Right atrium auricular region (tissue), 2 donors: ENCODE measurements around the gene NRSN2. TPM values are rescaled to one million over a fixed set of nuclear protein-coding genes. Genes with fewer than 3 reads are reported as not detected.
"Not testable (repeated sequence)": the region's sequence is repeated elsewhere in the genome, so short reads cannot be mapped to it uniquely, and the experiment has no call there.

Source experiments
- DNase-seq: peaks from one replicate; pipeline ENCODE4 v3.0.0-alpha.2; 2019; ENCODE audit warnings: low spot score
- H3K27ac ChIP-seq, 2 donors: fragments of 200-600 bp; sonication (generic); 1 replicate in 1 of 2; 2 replicates in 1 of 2; pipeline ENCODE4 v1.5.1; 2016 to 2019
- H3K27me3 ChIP-seq, 2 donors: fragments of 200-600 bp; sonication (generic); one replicate each; pipeline versions ENCODE4 v1.5.1 to v1.6.0; 2017 to 2019
- H3K36me3 ChIP-seq: fragments of 200-600 bp; sonication (generic); one replicate; pipeline ENCODE4 v1.5.1; 2016
- H3K4me1 ChIP-seq, 2 donors: fragments of 200-600 bp; sonication (generic); one replicate each; pipeline versions ENCODE4 v1.5.1 to v1.6.0; 2017 to 2019
- H3K4me3 ChIP-seq, 2 donors: fragments of 200-600 bp; sonication (generic); 1 replicate in 1 of 2; 2 replicates in 1 of 2; pipeline ENCODE4 v1.5.1; 2017 to 2019; ENCODE audit warnings: mild to moderate bottlenecking in 1 of 2, moderate library complexity in 1 of 2
- H3K9me3 ChIP-seq, 2 donors: fragments of 200-600 bp; sonication (generic); one replicate each; pipeline ENCODE4 v1.5.1; 2019
- total RNA-seq, 2 donors: library from RNA; depleted of rRNA; stranded (reverse); fragments of >200 nt; gene quantifications; one replicate each; pipeline ENCODE4 v1.1.0, GENCODE V29; 2016
- TF ChIP-seq, protein P1 (sequence below), 2 donors: fragments of 200-600 bp; sonication (generic); IDR thresholded peaks; one replicate each; pipeline ENCODE4 v1.5.1; 2019; ENCODE audit warnings: antibody characterized with exemption in 2 of 2

NRSN2 gene
- total RNA-seq, 2 donors from 2014 or later: 30.6 to 30.7 TPM

DNA sequence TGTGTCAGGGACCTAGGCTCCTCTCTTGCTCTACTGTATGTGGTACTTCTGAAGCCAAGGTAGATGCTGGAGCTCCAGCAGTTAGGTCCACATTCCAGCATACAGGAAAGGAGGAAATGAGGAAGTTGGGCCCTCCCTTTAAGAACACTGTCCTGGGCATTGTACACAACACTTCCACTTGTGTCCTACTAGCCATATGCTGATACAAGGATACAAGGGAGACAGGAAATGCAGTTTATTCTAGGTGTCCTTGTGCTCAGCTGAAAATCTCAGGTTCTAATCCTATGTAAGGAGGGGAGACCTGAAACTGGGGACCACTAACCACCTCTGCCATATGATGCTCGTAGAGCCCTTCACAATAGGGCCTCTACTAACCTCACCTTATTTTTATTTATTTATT is 37.8 kb downstream of the NRSN2 start:
- TF ChIP-seq, protein P1, sequence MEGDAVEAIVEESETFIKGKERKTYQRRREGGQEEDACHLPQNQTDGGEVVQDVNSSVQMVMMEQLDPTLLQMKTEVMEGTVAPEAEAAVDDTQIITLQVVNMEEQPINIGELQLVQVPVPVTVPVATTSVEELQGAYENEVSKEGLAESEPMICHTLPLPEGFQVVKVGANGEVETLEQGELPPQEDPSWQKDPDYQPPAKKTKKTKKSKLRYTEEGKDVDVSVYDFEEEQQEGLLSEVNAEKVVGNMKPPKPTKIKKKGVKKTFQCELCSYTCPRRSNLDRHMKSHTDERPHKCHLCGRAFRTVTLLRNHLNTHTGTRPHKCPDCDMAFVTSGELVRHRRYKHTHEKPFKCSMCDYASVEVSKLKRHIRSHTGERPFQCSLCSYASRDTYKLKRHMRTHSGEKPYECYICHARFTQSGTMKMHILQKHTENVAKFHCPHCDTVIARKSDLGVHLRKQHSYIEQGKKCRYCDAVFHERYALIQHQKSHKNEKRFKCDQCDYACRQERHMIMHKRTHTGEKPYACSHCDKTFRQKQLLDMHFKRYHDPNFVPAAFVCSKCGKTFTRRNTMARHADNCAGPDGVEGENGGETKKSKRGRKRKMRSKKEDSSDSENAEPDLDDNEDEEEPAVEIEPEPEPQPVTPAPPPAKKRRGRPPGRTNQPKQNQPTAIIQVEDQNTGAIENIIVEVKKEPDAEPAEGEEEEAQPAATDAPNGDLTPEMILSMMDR (IDR thresholded peaks at IDR 0.05): no peak
- Histone ChIP-seq H3K27ac (no peak overlapping the region), H3K9me3 (no peaks in the 10 kb centered on the region), H3K36me3 (peaks cover 7% of the 10 kb centered on the region), H3K4me3 (no peak overlapping the region), H3K4me1 (peaks cover 0 to 18% of the 10 kb centered on the region in 2 donors), H3K27me3 (no peaks in the 10 kb centered on the region)
- no peak for DNase-seq

DNA sequence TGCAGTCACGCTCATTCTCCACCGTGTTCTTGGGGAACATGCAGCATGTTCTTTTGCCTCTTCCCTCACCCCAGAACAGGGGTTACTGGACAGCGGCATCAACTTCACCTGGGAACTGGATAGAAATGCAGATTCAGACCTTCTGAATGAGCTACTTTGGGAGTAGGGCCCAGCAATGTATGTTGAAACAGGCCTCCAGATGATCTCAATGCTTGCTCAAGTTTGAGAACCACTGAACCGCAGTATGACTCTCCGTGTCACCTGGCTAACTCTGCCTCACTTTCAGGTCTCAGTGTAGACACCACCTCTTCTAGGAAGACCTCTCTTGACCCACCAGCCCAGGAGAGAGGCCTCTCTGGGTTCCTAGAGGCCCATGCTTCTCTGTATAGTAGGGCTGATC is 38.5 kb downstream of the NRSN2 start:
- H3K27ac ChIP-seq: no peak overlapping the region
- H3K4me1 ChIP-seq: peaks cover 0 to 18% of the 10 kb centered on the region in 2 donors
- no peaks in the 10 kb centered on the region for H3K27me3 ChIP-seq
- TF ChIP-seq, protein P1 (IDR thresholded peaks at IDR 0.05): no peak
- no peak for DNase-seq
- H3K36me3 ChIP-seq: peaks cover 7% of the 10 kb centered on the region
- H3K9me3 ChIP-seq: no peaks in the 10 kb centered on the region
- H3K4me3 ChIP-seq: no peak overlapping the region

DNA sequence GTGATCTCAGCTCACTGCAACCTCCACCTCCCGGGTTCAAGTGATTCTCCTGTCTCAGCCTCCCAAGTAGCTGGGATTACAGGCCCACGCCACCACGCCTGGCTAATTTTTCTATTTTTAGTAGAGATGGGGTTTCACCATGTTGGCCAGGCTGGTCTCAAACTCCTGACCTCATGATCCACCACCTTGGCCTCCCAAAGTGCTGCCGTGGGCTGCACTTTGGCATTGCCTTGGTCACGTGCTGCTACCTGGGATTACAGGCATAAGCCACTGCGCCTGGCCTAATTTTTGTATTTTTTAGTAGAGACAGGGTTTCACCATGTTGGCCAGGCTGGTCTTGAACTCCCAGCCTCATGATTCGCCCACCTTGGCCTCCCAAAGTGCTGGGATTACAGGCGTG is 39.7 kb downstream of the NRSN2 start:
- H3K4me3 ChIP-seq, DNase-seq, H3K27ac ChIP-seq, H3K36me3 ChIP-seq, H3K9me3 ChIP-seq, H3K27me3 ChIP-seq, H3K4me1 ChIP-seq: not testable (repeated sequence)

DNA sequence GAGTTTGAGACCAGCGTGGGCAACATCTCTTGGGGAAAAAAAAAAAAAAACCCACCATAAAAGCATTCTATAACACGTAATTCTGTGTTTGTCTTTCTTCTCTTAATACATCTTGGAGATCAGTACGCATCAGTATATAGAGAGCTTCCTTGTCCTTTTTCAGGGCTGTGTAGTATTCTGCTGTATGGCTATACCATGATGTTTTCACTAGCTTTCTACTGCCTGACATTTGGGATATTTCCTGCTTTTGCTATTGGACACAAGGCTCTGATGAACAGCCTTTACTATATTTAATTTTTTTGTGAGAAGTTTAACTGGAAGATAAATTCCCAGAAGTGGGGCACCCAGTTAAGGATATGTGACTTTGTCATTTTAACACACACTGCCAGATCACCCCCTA is 40.6 kb downstream of the NRSN2 start:
- no peaks in the 10 kb centered on the region for H3K4me1 ChIP-seq
- no peaks in the 10 kb centered on the region for H3K27me3 ChIP-seq
- no peak overlapping the region for H3K27ac ChIP-seq
- DNase-seq: no peak
- H3K4me3 ChIP-seq: no peak overlapping the region
- peaks cover 7% of the 10 kb centered on the region for H3K36me3 ChIP-seq
- no peaks in the 10 kb centered on the region for H3K9me3 ChIP-seq
- TF ChIP-seq, protein P1 (IDR thresholded peaks at IDR 0.05): no peak

DNA sequence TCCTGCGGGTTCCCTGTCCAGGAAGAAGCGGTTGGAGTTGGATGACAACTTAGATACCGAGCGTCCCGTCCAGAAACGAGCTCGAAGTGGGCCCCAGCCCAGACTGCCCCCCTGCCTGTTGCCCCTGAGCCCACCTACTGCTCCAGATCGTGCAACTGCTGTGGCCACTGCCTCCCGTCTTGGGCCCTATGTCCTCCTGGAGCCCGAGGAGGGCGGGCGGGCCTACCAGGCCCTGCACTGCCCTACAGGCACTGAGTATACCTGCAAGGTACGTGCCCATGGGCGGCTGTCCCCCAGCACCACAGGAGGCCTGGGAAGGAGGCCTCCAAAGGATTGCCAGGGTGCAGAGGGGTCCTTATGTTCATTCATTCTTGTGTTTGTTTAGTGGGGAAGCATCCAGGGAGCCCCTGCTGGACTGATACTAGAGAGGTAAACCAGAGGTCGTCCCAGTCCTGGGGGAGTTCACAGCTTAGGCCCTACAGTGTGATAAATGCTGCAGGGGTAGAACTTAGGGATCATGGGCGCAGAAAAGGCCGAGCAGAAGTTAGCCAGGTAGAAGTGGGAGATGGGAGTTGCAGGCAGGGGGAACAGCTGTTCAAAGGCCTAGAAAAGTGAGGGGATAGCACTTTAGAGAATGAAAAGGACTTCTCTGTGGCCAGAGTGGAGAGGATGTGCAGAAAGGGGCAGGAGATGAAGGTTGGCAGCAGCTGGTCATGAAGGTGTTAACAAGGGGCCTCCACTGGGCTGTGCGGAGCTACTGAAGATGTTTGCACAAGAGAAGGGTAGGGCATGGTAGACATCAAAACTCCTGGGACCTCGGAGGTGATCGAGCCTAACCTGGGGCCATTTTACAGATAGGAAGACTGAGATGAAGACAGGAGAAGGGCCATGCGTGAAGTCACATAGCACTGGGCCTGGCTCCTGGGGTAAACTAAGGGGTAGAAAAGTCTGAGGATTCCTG is 41.4 kb downstream of the NRSN2 start:
- peaks cover 7% of the 10 kb centered on the region for H3K36me3 ChIP-seq
- no peak for DNase-seq
- TF ChIP-seq, protein P1 (IDR thresholded peaks at IDR 0.05): no peak

DNA sequence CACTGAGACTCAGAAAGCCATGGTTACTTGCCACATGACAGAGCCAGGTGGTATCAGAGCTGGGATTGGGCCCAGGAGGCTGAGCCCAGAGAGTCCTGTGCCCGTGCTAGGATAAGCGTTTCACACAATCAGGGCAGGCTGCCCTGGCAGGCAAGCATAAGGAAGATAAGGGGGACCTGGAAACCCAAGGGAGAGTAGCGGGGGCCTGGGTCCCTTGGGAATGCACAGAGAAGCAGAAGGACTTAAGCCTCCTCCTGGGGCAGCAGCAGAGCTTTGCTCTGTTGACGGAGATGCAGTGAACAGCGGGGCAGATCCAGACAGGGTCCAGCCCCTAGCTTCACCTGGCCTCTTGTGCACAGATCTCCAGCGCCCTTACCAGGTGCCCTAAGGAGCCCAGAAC is 42.3 kb downstream of the NRSN2 start:
- Histone ChIP-seq H3K36me3 (peaks cover 7% of the 10 kb centered on the region), H3K9me3 (no peaks in the 10 kb centered on the region)
- TF ChIP-seq, protein P1 (IDR thresholded peaks at IDR 0.05): no peak

More for the DNA sequence above, 41.4 kb downstream of the NRSN2 start:
- H3K9me3 ChIP-seq: no peaks in the 10 kb centered on the region
- H3K4me1 ChIP-seq: no peaks in the 10 kb centered on the region
- H3K27me3 ChIP-seq: no peaks in the 10 kb centered on the region
- H3K4me3 ChIP-seq: no peak overlapping the region
- no peak overlapping the region for H3K27ac ChIP-seq

More for the DNA sequence above, 42.3 kb downstream of the NRSN2 start:
- H3K4me1 ChIP-seq: no peaks in the 10 kb centered on the region
- no peak overlapping the region for H3K27ac ChIP-seq
- H3K4me3 ChIP-seq: no peak overlapping the region
- no peaks in the 10 kb centered on the region for H3K27me3 ChIP-seq
- no peak for DNase-seq
